ENCODE results near the gene NIPBL. TPM values are rescaled to one million over a fixed set of nuclear protein-coding genes. Genes with fewer than 3 reads are reported as not detected.
"Not testable (repeated sequence)": the region's sequence is repeated elsewhere in the genome, so short reads cannot be mapped to it uniquely, and the experiment has no call there.

The NIPBL gene
- total and polyA plus RNA-seq, 2 of the 13 experiments (the other 11 are each of a cell fraction or from before 2014, with no cell fraction given) = 12.3 to 32.3 TPM

DNA sequence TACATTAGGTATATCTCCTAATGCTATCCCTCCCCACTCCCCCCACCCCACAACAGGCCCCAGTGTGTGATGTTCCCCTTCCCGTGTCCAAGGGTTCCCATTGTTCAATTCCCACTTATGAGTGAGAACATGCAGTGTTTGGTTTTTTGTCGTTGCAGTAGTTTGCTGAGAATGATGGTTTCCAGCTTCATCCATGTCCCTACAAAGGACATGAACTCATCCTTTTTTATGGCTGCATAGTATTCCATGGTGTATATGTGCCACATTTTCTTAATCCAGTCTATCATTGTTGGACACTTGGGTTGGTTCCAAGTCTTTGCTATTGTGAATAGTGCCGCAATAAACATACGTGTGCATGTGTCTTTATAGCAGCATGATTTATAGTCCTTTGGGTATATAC is 40.0 kb downstream of the NIPBL start:
- H3K4me3 ChIP-seq (replicated peaks in 1 of 3; ENCODE audit: insufficient read depth in 1 of 3, low read depth in 2 of 3, low read length in 3 of 3); H3K36me3 ChIP-seq (replicated peaks in 1 of 2; ENCODE audit: control insufficient read depth in 1 of 2, insufficient read depth in 2 of 2, low read length in 2 of 2); DNase-seq (ENCODE audit: low spot score); in situ Hi-C loops (cut with HindIII; ENCODE audit: extremely low pct_ligation_motif_present, low pct_unique_long_range_greater_than_20kb); H3K27me3 ChIP-seq (ENCODE audit: control insufficient read depth in 1 of 2, insufficient read depth in 2 of 2, low read length in 2 of 2); H2AFZ ChIP-seq (ENCODE audit: low read length); CTCF ChIA-PET (ENCODE audit: low intra/inter-chr PET ratio, low total read pairs); H3K4me2 ChIP-seq (ENCODE audit: low read depth, low read length); H3K9ac ChIP-seq (ENCODE audit: insufficient read depth, low read depth, low read length); FAIRE-seq; POLR2A ChIA-PET; H3K4me1 ChIP-seq (ENCODE audit: insufficient read depth, low read length); ATAC-seq; H3K27ac ChIP-seq (ENCODE audit: extremely low read length, insufficient read depth, low read length); intact Hi-C loops (cut with micrococcal nuclease; ENCODE audit: unreplicated experiment); BruUV-seq (replicated peaks); H3K9me3 ChIP-seq (ENCODE audit: low read length): not testable (repeated sequence)
- Histone ChIP-seq H4K20me1 (ENCODE audit: insufficient read depth, low read length) (peaks cover 21% of the 10 kb centered on the region), H3K79me2 (ENCODE audit: insufficient read depth, low read length) (peaks cover 73% of the 10 kb centered on the region)
- 86% methylated on average over 4 of the region's 4 CpGs for WGBS (ENCODE audit: low lambda C conversion rate)

DNA sequence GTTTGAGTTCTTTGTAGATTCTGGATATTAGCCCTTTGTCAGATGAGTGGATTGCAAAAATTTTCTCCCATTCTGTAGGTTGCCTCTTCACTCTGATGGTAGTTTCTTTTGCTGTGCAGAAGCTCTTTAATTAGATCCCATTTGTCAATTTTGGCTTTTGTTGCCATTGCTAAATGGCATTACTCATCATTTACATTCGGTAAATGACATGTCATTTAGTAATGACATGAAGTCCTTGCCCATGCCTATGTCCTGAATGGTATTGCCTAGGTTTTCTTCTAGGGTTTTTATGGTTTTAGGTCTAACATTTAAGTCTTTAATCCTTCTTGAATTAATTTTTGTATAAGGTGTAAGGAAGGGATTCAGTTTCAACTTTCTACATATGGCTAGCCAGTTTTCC is 40.8 kb downstream of the NIPBL start:
- H3K9me3 ChIP-seq (ENCODE audit: low read length); H2AFZ ChIP-seq (ENCODE audit: low read length); H3K27me3 ChIP-seq (ENCODE audit: control insufficient read depth in 1 of 2, insufficient read depth in 2 of 2, low read length in 2 of 2); H3K4me2 ChIP-seq (ENCODE audit: low read depth, low read length); H3K36me3 ChIP-seq (replicated peaks in 1 of 2; ENCODE audit: control insufficient read depth in 1 of 2, insufficient read depth in 2 of 2, low read length in 2 of 2); H3K4me1 ChIP-seq (ENCODE audit: insufficient read depth, low read length); FAIRE-seq; DNase-seq (ENCODE audit: low spot score); intact Hi-C loops (cut with micrococcal nuclease; ENCODE audit: unreplicated experiment); BruUV-seq (replicated peaks); in situ Hi-C loops (cut with HindIII; ENCODE audit: extremely low pct_ligation_motif_present, low pct_unique_long_range_greater_than_20kb); CTCF ChIA-PET (ENCODE audit: low intra/inter-chr PET ratio, low total read pairs); ATAC-seq; POLR2A ChIA-PET; H3K4me3 ChIP-seq (replicated peaks in 1 of 3; ENCODE audit: insufficient read depth in 1 of 3, low read depth in 2 of 3, low read length in 3 of 3); H3K27ac ChIP-seq (ENCODE audit: extremely low read length, insufficient read depth, low read length); H3K9ac ChIP-seq (ENCODE audit: insufficient read depth, low read depth, low read length): not testable (repeated sequence)
- Histone ChIP-seq H4K20me1 (ENCODE audit: insufficient read depth, low read length) (peaks cover 18% of the 10 kb centered on the region), H3K79me2 (ENCODE audit: insufficient read depth, low read length) (peaks cover 72% of the 10 kb centered on the region)
- 100% methylated on average over 1 of the region's 1 CpG for WGBS (ENCODE audit: low lambda C conversion rate)

DNA sequence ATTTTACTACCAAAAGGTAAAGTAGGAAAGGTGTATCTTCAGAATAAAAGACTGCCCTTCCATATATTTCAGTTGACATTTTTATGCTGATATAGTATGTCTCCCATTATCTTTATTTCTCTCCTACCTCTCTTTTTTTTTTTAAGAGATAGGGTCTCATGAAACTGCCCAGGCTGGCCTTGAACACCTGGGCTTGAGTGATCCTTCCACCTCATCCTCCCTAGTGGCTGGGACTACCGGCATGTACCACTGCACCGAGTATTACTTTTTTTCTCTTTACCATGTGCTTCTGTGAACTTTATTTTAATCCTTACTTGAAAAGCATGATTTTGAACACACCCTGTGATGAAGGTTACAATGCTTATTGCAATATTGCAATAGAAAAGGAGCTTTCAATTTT is 42.7 kb downstream of the NIPBL start:
- BruUV-seq (replicated peaks) = no TSS peak
- 94% methylated on average over 2 of the region's 2 CpGs for WGBS (ENCODE audit: low lambda C conversion rate)
- intact Hi-C loops (cut with micrococcal nuclease; ENCODE audit: unreplicated experiment) = no loop called here
- FAIRE-seq (no peak), DNase-seq (ENCODE audit: low spot score) (no peak), ATAC-seq (no peak)
- H3K36me3 ChIP-seq (replicated peaks in 1 of 2; ENCODE audit: control insufficient read depth in 1 of 2, insufficient read depth in 2 of 2, low read length in 2 of 2) = no peaks in the 10 kb centered on the region
- no peaks in the 10 kb centered on the region for H3K4me1 ChIP-seq (ENCODE audit: insufficient read depth, low read length)
- H3K27me3 ChIP-seq (ENCODE audit: control insufficient read depth in 1 of 2, insufficient read depth in 2 of 2, low read length in 2 of 2) = no peaks in the 10 kb centered on the region
- no peak overlapping the region for H2AFZ ChIP-seq (ENCODE audit: low read length)
- H4K20me1 ChIP-seq (ENCODE audit: insufficient read depth, low read length) = peaks cover 13% of the 10 kb centered on the region
- no peak overlapping the region for H3K27ac ChIP-seq (ENCODE audit: extremely low read length, insufficient read depth, low read length)
- ChIA-PET POLR2A (no interaction called here), CTCF (ENCODE audit: low intra/inter-chr PET ratio, low total read pairs) (no interaction called here)
- peaks cover 73% of the 10 kb centered on the region for H3K79me2 ChIP-seq (ENCODE audit: insufficient read depth, low read length)
- in situ Hi-C loops (cut with HindIII; ENCODE audit: extremely low pct_ligation_motif_present, low pct_unique_long_range_greater_than_20kb) = no loop called here
- H3K4me3 ChIP-seq (replicated peaks in 1 of 3; ENCODE audit: insufficient read depth in 1 of 3, low read depth in 2 of 3, low read length in 3 of 3) = no peak overlapping the region
- TF ChIP-seq ZNF12 (CRISPR knock-in tag; IDR thresholded peaks at IDR 0.05) (no peak), ZNF367 (CRISPR knock-in tag; IDR thresholded peaks at IDR 0.05; ENCODE audit: borderline replicate concordance) (no peak), MAFG (CRISPR knock-in tag; IDR thresholded peaks at IDR 0.05) (no peak), NFKB2 (CRISPR knock-in tag; IDR thresholded peaks at IDR 0.05; ENCODE audit: borderline replicate concordance) (no peak), RFXAP (CRISPR knock-in tag; IDR thresholded peaks at IDR 0.05; ENCODE audit: borderline replicate concordance) (no peak)
- TF ChIP-seq, protein P1, sequence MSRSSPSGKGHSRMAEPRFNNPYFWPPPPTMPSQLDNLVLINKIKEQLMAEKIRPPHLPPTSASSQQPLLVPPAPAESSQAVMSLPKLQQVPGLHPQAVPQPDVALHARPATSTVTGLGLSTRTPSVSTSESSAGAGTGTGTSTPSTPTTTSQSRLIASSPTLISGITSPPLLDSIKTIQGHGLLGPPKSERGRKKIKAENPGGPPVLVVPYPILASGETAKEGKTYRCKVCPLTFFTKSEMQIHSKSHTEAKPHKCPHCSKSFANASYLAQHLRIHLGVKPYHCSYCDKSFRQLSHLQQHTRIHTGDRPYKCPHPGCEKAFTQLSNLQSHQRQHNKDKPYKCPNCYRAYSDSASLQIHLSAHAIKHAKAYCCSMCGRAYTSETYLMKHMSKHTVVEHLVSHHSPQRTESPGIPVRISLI (CRISPR knock-in tag; IDR thresholded peaks at IDR 0.05; ENCODE audit: borderline replicate concordance) = no peak
- TF ChIP-seq, protein P2, sequence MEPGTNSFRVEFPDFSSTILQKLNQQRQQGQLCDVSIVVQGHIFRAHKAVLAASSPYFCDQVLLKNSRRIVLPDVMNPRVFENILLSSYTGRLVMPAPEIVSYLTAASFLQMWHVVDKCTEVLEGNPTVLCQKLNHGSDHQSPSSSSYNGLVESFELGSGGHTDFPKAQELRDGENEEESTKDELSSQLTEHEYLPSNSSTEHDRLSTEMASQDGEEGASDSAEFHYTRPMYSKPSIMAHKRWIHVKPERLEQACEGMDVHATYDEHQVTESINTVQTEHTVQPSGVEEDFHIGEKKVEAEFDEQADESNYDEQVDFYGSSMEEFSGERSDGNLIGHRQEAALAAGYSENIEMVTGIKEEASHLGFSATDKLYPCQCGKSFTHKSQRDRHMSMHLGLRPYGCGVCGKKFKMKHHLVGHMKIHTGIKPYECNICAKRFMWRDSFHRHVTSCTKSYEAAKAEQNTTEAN (CRISPR knock-in tag; conservative IDR thresholded peaks at IDR 0.05) = no peak
- TF ChIP-seq, protein P3, sequence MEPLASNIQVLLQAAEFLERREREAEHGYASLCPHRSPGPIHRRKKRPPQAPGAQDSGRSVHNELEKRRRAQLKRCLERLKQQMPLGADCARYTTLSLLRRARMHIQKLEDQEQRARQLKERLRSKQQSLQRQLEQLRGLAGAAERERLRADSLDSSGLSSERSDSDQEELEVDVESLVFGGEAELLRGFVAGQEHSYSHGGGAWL (CRISPR knock-in tag; IDR thresholded peaks at IDR 0.05) = no peak
- TF ChIP-seq, protein P4, sequence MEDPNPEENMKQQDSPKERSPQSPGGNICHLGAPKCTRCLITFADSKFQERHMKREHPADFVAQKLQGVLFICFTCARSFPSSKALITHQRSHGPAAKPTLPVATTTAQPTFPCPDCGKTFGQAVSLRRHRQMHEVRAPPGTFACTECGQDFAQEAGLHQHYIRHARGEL (CRISPR knock-in tag; IDR thresholded peaks at IDR 0.05) = no peak
- no peak overlapping the region for H3K4me2 ChIP-seq (ENCODE audit: low read depth, low read length)
- H3K9ac ChIP-seq (ENCODE audit: insufficient read depth, low read depth, low read length) = no peak overlapping the region
- no peaks in the 10 kb centered on the region for H3K9me3 ChIP-seq (ENCODE audit: low read length)

Data from HepG2 (cell line).